Mesenchymal stem cell (in vitro differentiated cells and primary cell): ENCODE data around the gene ZSWIM7.
A peak's percentile ranks its signal among the peaks of the same experiment; 100 is the strongest.

Experiments used
- DNase-seq: peaks from one replicate; pipeline ENCODE4 v3.0.0-alpha.2; 2013
- H2AFZ ChIP-seq: one replicate; pipeline ENCODE4 v1.6.1; 2013; ENCODE audit warnings: low read depth, mild to moderate bottlenecking, control low read depth, inconsistent platforms, low read length, moderate library complexity
- H2AK5ac ChIP-seq: 2 replicates; pipeline ENCODE4 v1.6.1; 2013; ENCODE audit warnings: low read length, moderate library complexity, mild to moderate bottlenecking, inconsistent platforms; ENCODE audit not compliant: severe bottlenecking
- H2BK120ac ChIP-seq: one replicate; pipeline ENCODE4 v1.6.1; 2013; ENCODE audit warnings: low read depth, mild to moderate bottlenecking, inconsistent platforms, low read length, moderate library complexity
- H2BK12ac ChIP-seq, 2 experiments: one replicate each; pipeline ENCODE4 v1.6.1; 2013; ENCODE audit warnings: inconsistent platforms in 2 of 2, low read length in 2 of 2, mild to moderate bottlenecking in 2 of 2, moderate library complexity in 2 of 2, control low read depth in 1 of 2
- H2BK15ac ChIP-seq: one replicate; pipeline ENCODE4 v1.6.1; 2013; ENCODE audit warnings: mild to moderate bottlenecking, low read depth, inconsistent platforms; ENCODE audit not compliant: poor library complexity, severe bottlenecking
- H2BK5ac ChIP-seq: 2 replicates; pipeline ENCODE4 v1.6.1; 2013; ENCODE audit warnings: low read depth, mild to moderate bottlenecking, low read length, control low read depth, inconsistent platforms; ENCODE audit not compliant: poor library complexity, severe bottlenecking
- H3K14ac ChIP-seq, 2 experiments: one replicate each; pipeline ENCODE4 v1.6.1; 2013; ENCODE audit warnings: inconsistent platforms in 2 of 2, low read length in 2 of 2, control low read depth in 1 of 2, mild to moderate bottlenecking in 1 of 2, moderate library complexity in 1 of 2
- H3K18ac ChIP-seq, 2 experiments: one replicate each; pipeline ENCODE4 v1.6.1; 2013; ENCODE audit warnings: inconsistent platforms in 2 of 2, low read length in 2 of 2, control low read depth in 1 of 2, low read depth in 1 of 2, mild to moderate bottlenecking in 1 of 2
- H3K23ac ChIP-seq, 2 experiments: one replicate each; pipeline ENCODE4 v1.6.1; 2013; ENCODE audit warnings: inconsistent platforms in 2 of 2, low read length in 2 of 2, mild to moderate bottlenecking in 2 of 2, moderate library complexity in 2 of 2, control low read depth in 1 of 2
- H3K27ac ChIP-seq: 2 replicates; pipeline ENCODE4 v1.5.1; 2013; ENCODE audit warnings: mild to moderate bottlenecking, moderate library complexity, low read length, control low read depth, inconsistent platforms; ENCODE audit not compliant: poor library complexity, severe bottlenecking
- H3K27me3 ChIP-seq, 2 experiments: 2 replicates each; pipeline versions ENCODE4 v1.6.1 to v1.7.0; 2013; ENCODE audit warnings: low read length in 2 of 2, mild to moderate bottlenecking in 2 of 2, moderate library complexity in 2 of 2, control low read depth in 1 of 2, inconsistent platforms in 1 of 2; ENCODE audit not compliant: control insufficient read depth in 1 of 2, insufficient read depth in 1 of 2
- H3K36me3 ChIP-seq, 2 experiments: 2 replicates each; pipeline versions ENCODE4 v1.6.1 to v1.7.0; 2013; ENCODE audit warnings: low read length in 2 of 2, control low read depth in 1 of 2, inconsistent platforms in 1 of 2, low read depth in 1 of 2, mild to moderate bottlenecking in 1 of 2; ENCODE audit not compliant: insufficient read depth in 2 of 2, control insufficient read depth in 1 of 2
- H3K4ac ChIP-seq, 2 experiments: one replicate each; pipeline ENCODE4 v1.6.1; 2013; ENCODE audit warnings: inconsistent platforms in 2 of 2, low read length in 2 of 2, mild to moderate bottlenecking in 2 of 2, moderate library complexity in 2 of 2, control low read depth in 1 of 2, low read depth in 1 of 2
- H3K4me1 ChIP-seq: 2 replicates; pipeline ENCODE4 v1.6.1; 2013; ENCODE audit warnings: low read depth, low read length, control low read depth; ENCODE audit not compliant: control insufficient read depth, insufficient read depth
- H3K4me2 ChIP-seq: 2 replicates; pipeline ENCODE4 v1.6.1; 2013; ENCODE audit warnings: low read length, mild to moderate bottlenecking, inconsistent platforms; ENCODE audit not compliant: poor library complexity, severe bottlenecking
- H3K4me3 ChIP-seq, 2 experiments: 2 replicates each; pipeline versions ENCODE4 v1.5.1 to v1.7.0; 2013; ENCODE audit warnings: low read length in 2 of 2, mild to moderate bottlenecking in 2 of 2, control low read depth in 1 of 2, low read depth in 1 of 2; ENCODE audit not compliant: insufficient read depth in 1 of 2
- H3K79me1 ChIP-seq: replicated peaks from 2 replicates; pipeline ENCODE4 v1.6.1; 2013; ENCODE audit warnings: mild to moderate bottlenecking, control low read depth, low read length, inconsistent platforms; ENCODE audit not compliant: poor library complexity, severe bottlenecking
- H3K9ac ChIP-seq: 2 replicates; pipeline ENCODE4 v1.7.0; 2013; ENCODE audit warnings: mild to moderate bottlenecking, low read length, moderate library complexity
- H3K9me3 ChIP-seq: 2 replicates; pipeline ENCODE4 v1.7.0; 2013; ENCODE audit warnings: mild to moderate bottlenecking, low read length; ENCODE audit not compliant: control insufficient read depth
- H4K8ac ChIP-seq: one replicate; pipeline ENCODE4 v1.6.1; 2013; ENCODE audit warnings: inconsistent platforms, mild to moderate bottlenecking, low read length, moderate library complexity
- H4K91ac ChIP-seq: one replicate; pipeline ENCODE4 v1.6.1; 2013; ENCODE audit warnings: mild to moderate bottlenecking, low read length, inconsistent platforms
- WGBS: methylation state at CpG from one replicate; pipeline ENCODE4 v1.1.7; 2013; ENCODE audit warnings: mixed read lengths; 5-methylcytosine and 5-hydroxymethylcytosine counted together

The ZSWIM7 gene

DNA sequence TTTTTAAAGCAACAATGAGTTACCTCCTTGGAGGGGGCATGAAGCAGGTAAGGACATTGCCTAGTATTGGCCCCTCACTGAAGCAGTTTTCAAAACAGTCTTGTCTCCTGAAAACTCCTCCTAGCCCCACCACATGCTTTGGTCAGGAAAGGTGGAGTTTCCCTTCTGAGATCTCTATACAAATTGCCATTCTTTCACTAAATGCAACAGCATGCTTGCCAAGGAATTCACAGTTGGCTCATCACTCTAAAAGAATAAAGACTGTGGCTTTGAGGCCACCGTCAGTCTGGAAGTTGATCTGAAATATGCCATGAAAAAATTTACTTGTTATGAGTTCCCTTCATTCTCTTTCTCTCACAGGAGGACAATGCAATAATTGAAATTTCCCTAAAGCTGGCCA lies 4.3 kb upstream of the ZSWIM7 start:
- no peak overlapping the region for H2BK12ac ChIP-seq
- peaks cover 22% of the 10 kb centered on the region for H3K79me1 ChIP-seq
- H3K27ac ChIP-seq, result no peak overlapping the region
- no peak overlapping the region for H3K23ac ChIP-seq
- no peak overlapping the region for H3K14ac ChIP-seq
- no peak overlapping the region for H3K4me2 ChIP-seq
- no peak overlapping the region for H4K8ac ChIP-seq
- no peak overlapping the region for H3K4me3 ChIP-seq
- H3K9ac ChIP-seq, result no peak overlapping the region
- DNase-seq, result no peak
- no peaks in the 10 kb centered on the region for H3K4me1 ChIP-seq
- no peak overlapping the region for H2BK120ac ChIP-seq
- H2AK5ac ChIP-seq, result no peak overlapping the region
- H2BK15ac ChIP-seq, result no peak overlapping the region
- no peaks in the 10 kb centered on the region for H3K27me3 ChIP-seq
- peaks cover 8% of the 10 kb centered on the region for H3K9me3 ChIP-seq
- H4K91ac ChIP-seq, result no peak overlapping the region
- H3K18ac ChIP-seq, result no peak overlapping the region
- 100% methylated on average over 1 of the region's 1 CpG for WGBS
- H2BK5ac ChIP-seq, result no peak overlapping the region
- H3K36me3 ChIP-seq, result peaks cover 22 to 78% of the 10 kb centered on the region in 2 experiments
- no peak overlapping the region for H2AFZ ChIP-seq
- no peak overlapping the region for H3K4ac ChIP-seq

DNA sequence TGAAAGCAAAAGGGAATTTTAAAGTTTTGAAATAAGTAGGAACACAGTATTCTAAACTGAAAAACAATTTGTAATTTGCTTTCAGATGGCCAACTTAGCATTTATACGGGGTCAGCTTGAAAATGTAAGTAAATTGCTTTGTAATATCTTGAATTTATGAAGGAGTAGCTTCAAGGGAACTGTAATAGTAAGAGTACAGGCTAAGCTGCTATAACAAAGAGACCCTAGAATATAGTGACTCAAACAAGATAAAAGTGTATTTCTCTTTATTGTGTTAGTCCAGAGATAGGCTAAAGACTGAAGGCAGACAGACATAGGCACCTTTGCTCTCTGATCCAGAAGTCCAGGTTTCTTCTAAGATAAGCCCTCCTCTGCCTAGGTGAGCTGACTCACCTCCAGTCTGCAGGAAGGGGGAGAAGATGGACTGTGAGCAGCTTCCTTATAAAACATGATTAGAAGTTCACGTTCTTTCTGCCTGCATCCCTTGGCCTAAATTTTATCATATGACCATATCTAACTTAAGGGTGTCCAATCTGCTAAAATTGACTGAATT lies 3.3 kb upstream of the ZSWIM7 start:
- no peak overlapping the region for H2AK5ac ChIP-seq
- no peak overlapping the region for H3K23ac ChIP-seq
- peaks cover 19 to 67% of the 10 kb centered on the region in 2 experiments for H3K36me3 ChIP-seq
- H3K14ac ChIP-seq, result no peak overlapping the region
- H3K4me2 ChIP-seq, result no peak overlapping the region
- H3K4me3 ChIP-seq, result no peak overlapping the region
- no peak for DNase-seq
- no peak overlapping the region for H2BK120ac ChIP-seq
- H3K79me1 ChIP-seq, result peaks cover 25% of the 10 kb centered on the region
- no peak overlapping the region for H2BK12ac ChIP-seq
- H2AFZ ChIP-seq, result no peak overlapping the region
- H3K9me3 ChIP-seq, result peaks cover 8% of the 10 kb centered on the region
- H3K4ac ChIP-seq, result no peak overlapping the region
- no peak overlapping the region for H3K27ac ChIP-seq
- H2BK5ac ChIP-seq, result no peak overlapping the region
- no peak overlapping the region for H3K9ac ChIP-seq
- no peak overlapping the region for H4K91ac ChIP-seq
- 100% methylated on average over 1 of the region's 2 CpGs for WGBS
- H3K18ac ChIP-seq, result no peak overlapping the region
- H3K27me3 ChIP-seq, result no peaks in the 10 kb centered on the region
- no peak overlapping the region for H4K8ac ChIP-seq
- no peaks in the 10 kb centered on the region for H3K4me1 ChIP-seq
- H2BK15ac ChIP-seq, result no peak overlapping the region

DNA sequence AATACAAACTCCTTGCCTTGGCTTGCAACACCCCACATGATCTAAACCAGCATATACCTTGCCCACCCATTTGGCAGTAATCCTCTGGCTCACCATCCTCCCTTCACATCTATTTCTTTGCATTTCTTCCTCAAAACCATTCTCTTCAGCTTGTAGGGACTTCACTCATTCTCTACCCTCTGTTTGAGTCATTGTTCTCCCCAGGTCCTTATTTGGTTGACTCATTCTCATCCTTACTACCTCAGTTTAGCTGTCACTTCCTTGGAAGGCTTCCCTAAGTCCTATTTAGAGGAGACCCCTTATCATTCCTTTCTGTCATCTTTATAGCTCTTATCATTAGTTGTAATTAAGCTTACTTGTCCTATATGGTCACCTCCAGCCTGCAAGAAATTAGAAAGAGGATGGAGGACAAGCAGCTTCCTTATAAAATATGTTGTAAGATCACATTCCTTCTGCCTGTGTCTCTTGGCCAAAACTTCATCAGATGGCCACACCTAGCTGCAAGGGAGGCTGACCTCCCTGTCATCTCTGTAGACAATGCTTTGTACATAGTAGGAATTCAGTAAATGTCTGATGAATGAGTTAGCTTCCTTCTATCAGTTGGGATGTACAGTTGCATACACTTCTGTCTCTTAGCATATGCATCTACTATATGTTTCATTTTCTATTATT lies 1.9 kb upstream of the ZSWIM7 start:
- Histone ChIP-seq H3K27ac (no peak overlapping the region), H2BK12ac (no peak overlapping the region), H3K36me3 (peaks cover 19 to 53% of the 10 kb centered on the region in 2 experiments), H3K14ac (no peak overlapping the region), H3K27me3 (no peaks in the 10 kb centered on the region), H4K91ac (no peak overlapping the region), H2BK5ac (no peak overlapping the region), H2AFZ (no peak overlapping the region), H2BK120ac (no peak overlapping the region), H3K4me1 (no peaks in the 10 kb centered on the region), H3K23ac (no peak overlapping the region), H3K4me2 (peak overlapping the region; percentile 84), H4K8ac (no peak overlapping the region), H3K4me3 (peak overlapping the region in 1 of 2 experiments; percentile 84), H3K4ac (no peak overlapping the region), H3K18ac (no peak overlapping the region), H3K79me1 (peaks cover 29% of the 10 kb centered on the region), H2AK5ac (no peak overlapping the region), H2BK15ac (no peak overlapping the region), H3K9ac (no peak overlapping the region), H3K9me3 (peaks cover 8% of the 10 kb centered on the region)
- DNase-seq, result no peak

DNA sequence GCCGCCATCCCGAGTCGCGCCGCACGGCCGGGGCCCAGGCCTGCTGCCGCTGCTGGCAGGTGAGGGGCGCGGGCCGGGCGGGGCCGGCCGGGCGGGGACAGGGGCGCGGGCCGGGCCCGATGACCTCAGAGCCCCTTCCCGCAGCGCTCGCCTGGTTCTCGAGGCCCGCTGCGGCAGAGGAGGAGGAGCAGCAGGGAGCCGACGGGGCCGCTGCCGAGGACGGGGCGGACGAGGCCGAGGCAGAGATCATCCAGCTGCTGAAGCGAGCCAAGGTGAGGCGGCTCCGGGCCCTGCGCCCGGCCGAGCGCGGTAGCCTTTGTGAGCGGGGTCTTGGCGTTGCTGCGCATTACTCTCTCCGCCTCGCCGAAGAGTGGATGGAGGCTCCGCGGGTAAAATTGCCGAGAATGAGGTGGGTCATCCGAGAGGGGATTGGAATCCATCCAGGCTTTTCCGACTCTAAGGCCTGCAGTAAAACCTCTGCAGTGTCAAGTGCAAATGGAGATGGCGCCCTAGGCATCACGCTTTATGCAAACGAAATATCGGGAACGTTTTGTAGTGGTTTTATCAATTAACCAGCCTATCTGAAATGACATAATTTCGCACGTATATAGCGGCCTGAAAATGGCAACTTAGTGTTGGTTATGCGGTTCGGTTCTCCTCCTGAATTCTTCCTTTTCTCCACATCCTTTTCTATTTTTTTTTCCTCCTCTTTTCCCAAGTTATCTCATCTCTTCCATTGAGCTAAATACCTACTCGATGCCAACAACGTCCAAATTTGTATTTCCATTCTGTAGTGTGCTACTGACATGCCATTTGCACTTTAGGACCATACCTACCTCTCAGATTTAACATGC lies 697 bp upstream of the ZSWIM7 start:
- 2% methylated on average over 58 of the region's 64 CpGs for WGBS
- peak overlapping the region in 1 of 2 experiments; percentile 15 for H3K23ac ChIP-seq
- H3K4me2 ChIP-seq, result peak overlapping the region; percentile 84
- H2BK5ac ChIP-seq, result no peak overlapping the region
- H3K27me3 ChIP-seq, result no peaks in the 10 kb centered on the region
- H2AK5ac ChIP-seq, result no peak overlapping the region
- peaks cover 8% of the 10 kb centered on the region for H3K9me3 ChIP-seq
- H4K91ac ChIP-seq, result peak overlapping the region; percentile 61
- no peak overlapping the region for H2BK15ac ChIP-seq
- H3K18ac ChIP-seq, result peak overlapping the region; percentile 77 to 99
- peak overlapping the region; percentile 74 to 85 for H3K14ac ChIP-seq
- H3K4me3 ChIP-seq, result peak overlapping the region; percentile 84 to 95
- peak overlapping the region; percentile 99 for H3K9ac ChIP-seq
- peak; percentile 55 for DNase-seq
- peaks cover 16 to 42% of the 10 kb centered on the region in 2 experiments for H3K36me3 ChIP-seq
- H2BK120ac ChIP-seq, result peak overlapping the region; percentile 54
- no peaks in the 10 kb centered on the region for H3K4me1 ChIP-seq
- H2AFZ ChIP-seq, result peak overlapping the region; percentile 70
- peaks cover 26% of the 10 kb centered on the region for H3K79me1 ChIP-seq
- peak overlapping the region; percentile 13 to 40 for H3K4ac ChIP-seq
- H2BK12ac ChIP-seq, result peak overlapping the region in 1 of 2 experiments; percentile 80
- peak overlapping the region; percentile 69 for H4K8ac ChIP-seq
- H3K27ac ChIP-seq, result peak overlapping the region; percentile 45
